ENCODE data around the gene TNC. TPM values are rescaled to one million over a fixed set of nuclear protein-coding genes. Genes with fewer than 3 reads are reported as not detected.

TNC gene
- total RNA-seq, 1 donor from 2014 or later, result 5.1 TPM

DNA sequence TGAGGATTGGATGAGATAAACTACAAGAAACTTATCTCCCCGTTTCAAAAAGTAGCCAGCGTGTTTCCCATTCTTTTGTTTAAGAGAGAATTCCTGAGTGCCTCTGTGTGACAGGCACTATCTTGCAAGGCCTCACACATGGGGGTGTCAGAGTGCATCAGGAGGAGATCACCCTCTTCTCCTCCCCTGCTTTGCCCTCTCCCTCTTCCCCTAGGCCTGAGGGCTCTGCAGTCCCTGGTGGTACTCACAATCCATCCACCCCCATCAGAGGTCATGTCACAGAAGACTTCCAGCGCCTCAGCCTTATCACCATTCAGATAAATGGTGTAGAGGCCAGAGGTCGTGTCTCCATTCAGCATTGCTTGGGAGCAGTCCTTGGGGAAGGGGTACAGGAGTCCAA, 88.0 kb downstream of the TNC start:
- no peak overlapping the region for H3K4me3 Mint-ChIP-seq (ENCODE audit: low read depth)
- no peak overlapping the region for H3K27ac Mint-ChIP-seq
- TF ChIP-seq CTCF (IDR thresholded peaks at IDR 0.05; ENCODE audit: unreplicated experiment), result no peak
- peaks cover 34% of the 10 kb centered on the region for H3K27me3 Mint-ChIP-seq
- peaks cover 23% of the 10 kb centered on the region for H3K4me1 Mint-ChIP-seq (ENCODE audit: low read depth)
- no peaks in the 10 kb centered on the region for H3K9me3 Mint-ChIP-seq (ENCODE audit: low read depth)
- H3K36me3 Mint-ChIP-seq (ENCODE audit: insufficient read depth), result no peaks in the 10 kb centered on the region
- no peak for DNase-seq (ENCODE audit: low spot score, unreplicated experiment)

- Mint-ChIP-seq H3K4me1 (ENCODE audit: low read depth) (peaks cover 20% of the 10 kb centered on the region), H3K4me3 (ENCODE audit: low read depth) (no peak overlapping the region), H3K9me3 (ENCODE audit: low read depth) (no peaks in the 10 kb centered on the region), H3K27ac (no peak overlapping the region), H3K27me3 (peaks cover 19% of the 10 kb centered on the region), H3K36me3 (ENCODE audit: insufficient read depth) (no peaks in the 10 kb centered on the region)
- no peak for TF ChIP-seq CTCF (IDR thresholded peaks at IDR 0.05; ENCODE audit: unreplicated experiment)
- DNase-seq (ENCODE audit: low spot score, unreplicated experiment), result no peak
Measured at GRCh38 chr9:115025721-115026120, 92.2 kb downstream of the TNC start.

DNA sequence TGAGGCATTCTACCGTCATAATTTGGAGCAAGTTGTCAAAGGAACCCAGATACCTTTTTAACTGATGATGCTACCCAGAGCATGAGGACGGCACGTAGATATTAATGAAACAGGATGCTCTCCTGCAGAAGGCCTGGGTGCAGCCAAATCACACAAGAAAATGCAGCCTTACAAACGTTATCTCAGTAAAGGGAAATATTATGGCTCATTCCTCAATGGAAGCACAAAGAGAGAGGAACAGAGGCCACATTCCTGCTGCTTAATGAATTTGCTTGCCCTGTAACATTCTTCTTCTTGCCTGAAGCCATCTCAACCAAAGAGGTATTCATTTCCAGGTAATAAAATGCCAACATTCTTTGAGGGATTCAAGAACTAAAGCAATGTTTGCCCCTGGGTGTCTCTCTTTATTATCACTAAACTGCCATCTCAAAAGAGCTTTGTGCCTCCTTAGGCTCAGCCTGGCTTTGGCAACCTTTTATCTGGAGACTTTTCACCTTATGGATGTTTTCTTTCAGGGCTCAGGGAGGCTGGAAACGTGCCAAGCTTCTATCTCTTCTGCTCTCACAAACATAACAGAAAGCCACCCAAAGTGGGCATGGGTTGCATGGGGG, 92.9 kb downstream of the TNC start:
- peaks cover 19% of the 10 kb centered on the region for H3K27me3 Mint-ChIP-seq

GRCh38 chr9:115022760-115023434, 95.1 kb downstream of the TNC start:
- Mint-ChIP-seq H3K27me3 (peaks cover 19% of the 10 kb centered on the region), H3K9me3 (ENCODE audit: low read depth) (no peaks in the 10 kb centered on the region), H3K27ac (no peak overlapping the region), H3K36me3 (ENCODE audit: insufficient read depth) (no peaks in the 10 kb centered on the region), H3K4me1 (ENCODE audit: low read depth) (no peaks in the 10 kb centered on the region), H3K4me3 (ENCODE audit: low read depth) (no peak overlapping the region)
- TF ChIP-seq CTCF (IDR thresholded peaks at IDR 0.05; ENCODE audit: unreplicated experiment), result no peak
- no peak for DNase-seq (ENCODE audit: low spot score, unreplicated experiment)

More for the DNA sequence above, 92.9 kb downstream of the TNC start:
- no peaks in the 10 kb centered on the region for H3K36me3 Mint-ChIP-seq (ENCODE audit: insufficient read depth)
- no peaks in the 10 kb centered on the region for H3K9me3 Mint-ChIP-seq (ENCODE audit: low read depth)
- H3K4me3 Mint-ChIP-seq (ENCODE audit: low read depth), result no peak overlapping the region
- no peak for TF ChIP-seq CTCF (IDR thresholded peaks at IDR 0.05; ENCODE audit: unreplicated experiment)
- peaks cover 13% of the 10 kb centered on the region for H3K4me1 Mint-ChIP-seq (ENCODE audit: low read depth)
- DNase-seq (ENCODE audit: low spot score, unreplicated experiment), result no peak
- no peak overlapping the region for H3K27ac Mint-ChIP-seq

GRCh38 chr9:115018547-115019435, 99.2 kb downstream of the TNC start:
- Mint-ChIP-seq H3K27ac (no peak overlapping the region), H3K36me3 (ENCODE audit: insufficient read depth) (no peaks in the 10 kb centered on the region), H3K4me1 (ENCODE audit: low read depth) (no peaks in the 10 kb centered on the region), H3K4me3 (ENCODE audit: low read depth) (no peak overlapping the region), H3K9me3 (ENCODE audit: low read depth) (no peaks in the 10 kb centered on the region), H3K27me3 (peaks cover 16% of the 10 kb centered on the region)
- no peak for TF ChIP-seq CTCF (IDR thresholded peaks at IDR 0.05; ENCODE audit: unreplicated experiment)
- DNase-seq (ENCODE audit: low spot score, unreplicated experiment), result no peak

Data from progenitor cell of endocrine pancreas (in vitro differentiated cells).